ENCODE measurements around the gene CLCN3.

DNA sequence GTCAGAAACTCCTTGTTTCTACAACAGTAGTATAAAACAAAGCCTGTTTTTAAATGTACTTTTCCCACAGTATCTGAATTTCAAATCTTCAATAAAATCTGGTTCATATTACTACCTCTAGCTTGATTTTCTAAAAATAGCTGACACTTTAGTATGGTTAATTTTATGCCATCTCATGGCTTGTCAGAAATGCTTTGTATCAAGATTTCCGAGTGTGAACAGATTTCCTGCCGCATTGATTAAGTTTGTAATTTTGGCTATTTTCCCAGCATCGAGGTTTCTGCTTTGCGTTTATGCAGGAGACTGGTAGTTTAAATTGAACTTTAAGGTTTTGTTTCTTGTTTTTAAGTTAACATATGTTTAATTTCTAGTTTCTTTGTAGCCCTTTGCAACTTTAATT lies 44.2 kb downstream of the CLCN3 start:
- TF ChIP-seq, protein P1, sequence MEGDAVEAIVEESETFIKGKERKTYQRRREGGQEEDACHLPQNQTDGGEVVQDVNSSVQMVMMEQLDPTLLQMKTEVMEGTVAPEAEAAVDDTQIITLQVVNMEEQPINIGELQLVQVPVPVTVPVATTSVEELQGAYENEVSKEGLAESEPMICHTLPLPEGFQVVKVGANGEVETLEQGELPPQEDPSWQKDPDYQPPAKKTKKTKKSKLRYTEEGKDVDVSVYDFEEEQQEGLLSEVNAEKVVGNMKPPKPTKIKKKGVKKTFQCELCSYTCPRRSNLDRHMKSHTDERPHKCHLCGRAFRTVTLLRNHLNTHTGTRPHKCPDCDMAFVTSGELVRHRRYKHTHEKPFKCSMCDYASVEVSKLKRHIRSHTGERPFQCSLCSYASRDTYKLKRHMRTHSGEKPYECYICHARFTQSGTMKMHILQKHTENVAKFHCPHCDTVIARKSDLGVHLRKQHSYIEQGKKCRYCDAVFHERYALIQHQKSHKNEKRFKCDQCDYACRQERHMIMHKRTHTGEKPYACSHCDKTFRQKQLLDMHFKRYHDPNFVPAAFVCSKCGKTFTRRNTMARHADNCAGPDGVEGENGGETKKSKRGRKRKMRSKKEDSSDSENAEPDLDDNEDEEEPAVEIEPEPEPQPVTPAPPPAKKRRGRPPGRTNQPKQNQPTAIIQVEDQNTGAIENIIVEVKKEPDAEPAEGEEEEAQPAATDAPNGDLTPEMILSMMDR (IDR thresholded peaks at IDR 0.05): no peak
- TF ChIP-seq EZH2phosphoT487 (IDR thresholded peaks at IDR 0.05): no peak
- TF ChIP-seq EZH2 (IDR thresholded peaks at IDR 0.05): no peak
